OCI-LY1 (cell line): ENCODE measurements around the gene ITGB8.

Experiments
- H2AFZ ChIP-seq: fragments of 200-600 bp; sonication (generic), shearing (Covaris generic); 2 replicates; pipeline ENCODE4 v1.6.0; 2014; ENCODE audit warnings: antibody characterized with exemption, mild to moderate bottlenecking, low read length
- H3F3A ChIP-seq: fragments of 200-600 bp; sonication (generic), shearing (Covaris generic); 2 replicates; pipeline ENCODE4 v1.6.0; 2014; ENCODE audit warnings: mild to moderate bottlenecking, antibody characterized with exemption, low read length, moderate library complexity; ENCODE audit not compliant: insufficient read depth
- H3K27ac ChIP-seq: fragments of 200-600 bp; sonication (generic); 2 replicates; pipeline ENCODE4 v1.5.1; 2014; ENCODE audit warnings: low read length, mixed run types, mild to moderate bottlenecking, low read depth; ENCODE audit not compliant: poor library complexity, severe bottlenecking
- H3K27me3 ChIP-seq: fragments of 200-600 bp; sonication (generic); 2 replicates; pipeline ENCODE4 v1.6.0; 2014; ENCODE audit warnings: antibody characterized with exemption, mild to moderate bottlenecking, low read length, moderate library complexity; ENCODE audit not compliant: insufficient read depth
- H3K36me3 ChIP-seq: fragments of 200-600 bp; sonication (generic); 2 replicates; pipeline ENCODE4 v1.6.1; 2014; ENCODE audit warnings: mild to moderate bottlenecking, antibody characterized with exemption, low read length, moderate library complexity, mixed read lengths; ENCODE audit not compliant: insufficient read depth
- H3K4me1 ChIP-seq: fragments of 200-600 bp; sonication (generic); 2 replicates; pipeline ENCODE4 v1.5.1; 2014; ENCODE audit warnings: mild to moderate bottlenecking, low read length, moderate library complexity; ENCODE audit not compliant: insufficient read depth, severe bottlenecking
- H3K4me2 ChIP-seq: fragments of 200-600 bp; sonication (generic), shearing (Covaris generic); 2 replicates; pipeline ENCODE4 v1.6.1; 2014; ENCODE audit warnings: low read length
- H3K4me3 ChIP-seq: fragments of 200-600 bp; sonication (generic); 2 replicates; pipeline ENCODE4 v1.5.1; 2014; ENCODE audit warnings: low read length, low read depth, mild to moderate bottlenecking, mixed read lengths; ENCODE audit not compliant: poor library complexity, severe bottlenecking
- H3K79me2 ChIP-seq: fragments of 200-600 bp; shearing (Covaris generic); 2 replicates; pipeline ENCODE4 v1.6.1; 2016; ENCODE audit warnings: mixed run types, low read length, mixed read lengths; ENCODE audit not compliant: insufficient read depth
- H3K9ac ChIP-seq: fragments of 200-600 bp; sonication (generic), shearing (Covaris generic); 2 replicates; pipeline ENCODE4 v1.6.1; 2014; ENCODE audit warnings: mild to moderate bottlenecking, low read length, mixed read lengths
- H3K9me2 ChIP-seq: fragments of 200-600 bp; sonication (generic), shearing (Covaris generic); 2 replicates; pipeline ENCODE4 v1.6.1; 2014; ENCODE audit warnings: low read depth, mild to moderate bottlenecking, low read length, mixed read lengths
- H3K9me3 ChIP-seq: fragments of 200-600 bp; shearing (Covaris generic); 2 replicates; pipeline ENCODE4 v1.6.1; 2014; ENCODE audit warnings: low read length, mixed read lengths
- H4K20me1 ChIP-seq: fragments of 200-600 bp; sonication (generic), shearing (Covaris generic); 2 replicates; pipeline ENCODE4 v1.6.0; 2016; ENCODE audit warnings: mild to moderate bottlenecking, low read length; ENCODE audit not compliant: insufficient read depth
- CTCF ChIP-seq: fragments of 200-600 bp; sonication (generic), shearing (Covaris generic); IDR thresholded peaks from 2 replicates; pipeline ENCODE4 v1.5.1; 2017; ENCODE audit warnings: mild to moderate bottlenecking, antibody characterized with exemption, low read length, moderate library complexity, mixed read lengths
- EZH2 ChIP-seq: fragments of 200-600 bp; sonication (generic), shearing (Covaris generic); IDR thresholded peaks from 2 replicates; pipeline ENCODE4 v1.8.0; 2017; ENCODE audit warnings: borderline replicate concordance, mixed run types, mild to moderate bottlenecking, antibody characterized with exemption, low read length, moderate library complexity, mixed read lengths

Gene ITGB8

GRCh38 chr7:20438248-20438647 is 107.5 kb downstream of the ITGB8 start:
- no peaks in the 10 kb centered on the region for H3K36me3 ChIP-seq
- H3K4me3 ChIP-seq, result no peak overlapping the region
- no peak overlapping the region for H3K27ac ChIP-seq
- H3K9me2 ChIP-seq, result no peaks in the 10 kb centered on the region
- H3K27me3 ChIP-seq, result no peaks in the 10 kb centered on the region
- H3F3A ChIP-seq, result no peaks in the 10 kb centered on the region
- no peaks in the 10 kb centered on the region for H3K9me3 ChIP-seq
- no peak for TF ChIP-seq EZH2
- no peaks in the 10 kb centered on the region for H3K79me2 ChIP-seq
- H2AFZ ChIP-seq, result no peak overlapping the region
- no peaks in the 10 kb centered on the region for H4K20me1 ChIP-seq
- no peak overlapping the region for H3K9ac ChIP-seq
- peak overlapping the region; percentile 34 for H3K4me2 ChIP-seq
- H3K4me1 ChIP-seq, result peaks cover 16% of the 10 kb centered on the region

GRCh38 chr7:20438694-20439376 is 108.1 kb downstream of the ITGB8 start:
- Histone ChIP-seq H3K4me3 (no peak overlapping the region), H4K20me1 (no peaks in the 10 kb centered on the region), H3K4me2 (peak overlapping the region; percentile 34), H3F3A (no peaks in the 10 kb centered on the region), H3K9me3 (no peaks in the 10 kb centered on the region), H3K9ac (no peak overlapping the region), H3K27ac (no peak overlapping the region), H3K36me3 (no peaks in the 10 kb centered on the region), H2AFZ (no peak overlapping the region), H3K4me1 (peaks cover 16% of the 10 kb centered on the region), H3K27me3 (no peaks in the 10 kb centered on the region), H3K79me2 (no peaks in the 10 kb centered on the region), H3K9me2 (no peaks in the 10 kb centered on the region)
- TF ChIP-seq CTCF (no peak), EZH2 (no peak)

- no peaks in the 10 kb centered on the region for H3K27me3 ChIP-seq
- no peak overlapping the region for H3K4me3 ChIP-seq
- no peak overlapping the region for H3K27ac ChIP-seq
- no peaks in the 10 kb centered on the region for H3K36me3 ChIP-seq
- H3F3A ChIP-seq, result no peaks in the 10 kb centered on the region
- no peak for TF ChIP-seq EZH2
- TF ChIP-seq CTCF, result no peak
- no peaks in the 10 kb centered on the region for H3K9me2 ChIP-seq
- H3K9me3 ChIP-seq, result no peaks in the 10 kb centered on the region
- H4K20me1 ChIP-seq, result no peaks in the 10 kb centered on the region
- H3K4me1 ChIP-seq, result peaks cover 16% of the 10 kb centered on the region
- H3K4me2 ChIP-seq, result no peak overlapping the region
- no peaks in the 10 kb centered on the region for H3K79me2 ChIP-seq
- no peak overlapping the region for H2AFZ ChIP-seq
- H3K9ac ChIP-seq, result no peak overlapping the region
Observed at GRCh38 chr7:20439416-20440185, 108.9 kb downstream of the ITGB8 start.
